HT1080 (cell line): ENCODE results near the gene SLC6A6. TPM values are rescaled to one million over a fixed set of nuclear protein-coding genes. Genes with fewer than 3 reads are reported as not detected.
A peak's percentile ranks its signal among the peaks of the same experiment; 100 is the strongest.

ENCODE experiments used
- DNase-seq: peaks from one replicate; pipeline ENCODE4 v3.0.0-alpha.2; 2015; ENCODE audit warnings: low read depth
- small RNA-seq: library from RNA; depleted of rRNA; stranded (forward); fragments of <200 nt; gene quantifications from one replicate; pipeline ENCODE3, GENCODE V24; 2014
- total RNA-seq: library from RNA; depleted of rRNA; stranded (reverse); fragments of >200 nt; shearing (Covaris generic); gene quantifications from 2 replicates; pipeline ENCODE4 v1.2.3, GENCODE V29; 2014; rRNA removed

SLC6A6 gene
- total RNA-seq, 1 experiment from 2014 or later: 40.1 TPM

GRCh38 chr3:14536837-14537589 lies 134.6 kb downstream of the SLC6A6 start:
- no peak for DNase-seq

- peak; percentile 32 for DNase-seq
Measured at GRCh38 chr3:14537590-14538450, 135.4 kb downstream of the SLC6A6 start.

- DNase-seq: no peak
Measured at GRCh38 chr3:14538451-14539088, 136.2 kb downstream of the SLC6A6 start.

Small RNA genes within 50 kb of the gene (small RNA-seq; reads per million reads assigned to genes)
- 0.59 reads per million, percentile 60 among the genes with 10 or more reads in this experiment for gene RNA5SP124
- gene RNU6-905P: not detected

Other genes with a start within 250 kb of the SLC6A6 start
- gene XPC, start 224.0 kb upstream of the SLC6A6 start, total RNA-seq: 35.0 and 36.2 TPM in 2 replicates
- 17.4 and 18.8 TPM in 2 replicates for gene LSM3, start 223.8 kb upstream of the SLC6A6 start, total RNA-seq
- 0.07 TPM in 1 of 2 replicates, not detected in the other for gene GRIP2, start 137.7 kb downstream of the SLC6A6 start, total RNA-seq
- 6.6 and 7.6 TPM in 2 replicates for gene CCDC174, start 249.2 kb downstream of the SLC6A6 start, total RNA-seq